ENCODE data around the gene CRYGS. TPM values are rescaled to one million over a fixed set of nuclear protein-coding genes. Genes with fewer than 3 reads are reported as not detected.

The CRYGS gene
- total RNA-seq: 1 to 10 TPM; 1.1 to 4.2 (median 2.9) TPM

GRCh38 chr3:186544281-186544680 is at the start of gene CRYGS:
CRYGS (minus strand) TSS chr3:186544380; CDS start chr3:186544326, 54 bp downstream.
- no peaks in the 10 kb centered on the region for H3K9me3 ChIP-seq
- H3K27me3 ChIP-seq: no peaks in the 10 kb centered on the region
- H3K27ac ChIP-seq: no peak within 1 kb of the TSS
- WGBS, 2 donors: 92% methylated on average over 2 of the region's 2 CpGs
- no peak within 1 kb of the TSS for H3K4me3 ChIP-seq (replicated peaks in 1 of 3)
- TF ChIP-seq POLR2A (IDR thresholded peaks at IDR 0.05): no peak
- no peak for TF ChIP-seq CTCF (IDR thresholded peaks at IDR 0.05)
- intact Hi-C loops (cut with DNase I): loop anchor here (5.0 kb wide), 2 partner anchors 287 to 562 kb away; no protein-coding TSS in a partner anchor
- peaks cover 4 to 8% of the 10 kb centered on the region in 2 donors for H3K36me3 ChIP-seq
- DNase-seq: no peak
- H3K4me1 ChIP-seq: peaks cover 0 to 3% of the 10 kb centered on the region in 2 donors

GRCh38 chr3:186593862-186594261 is 49.7 kb upstream of the CRYGS start:
- no peak for DNase-seq
- Histone ChIP-seq H3K4me1 (peaks cover 0 to 3% of the 10 kb centered on the region in 2 donors), H3K4me3 (replicated peaks in 1 of 3) (no peak overlapping the region), H3K27ac (no peak overlapping the region), H3K9me3 (no peaks in the 10 kb centered on the region), H3K36me3 (no peaks in the 10 kb centered on the region), H3K27me3 (no peaks in the 10 kb centered on the region)
- intact Hi-C loops (cut with DNase I): no loop called here
- 86 to 93% methylated on average over 3 of the region's 3 CpGs for whole genome bisulfite sequencing, 2 donors
- TF ChIP-seq POLR2A (IDR thresholded peaks at IDR 0.05) (no peak), CTCF (IDR thresholded peaks at IDR 0.05) (no peak)

GRCh38 chr3:186592682-186593081 is 48.5 kb upstream of the CRYGS start:
- DNase-seq: no peak
- no peaks in the 10 kb centered on the region for H3K9me3 ChIP-seq
- intact Hi-C loops (cut with DNase I): no loop called here
- H3K27me3 ChIP-seq: no peaks in the 10 kb centered on the region
- TF ChIP-seq POLR2A (IDR thresholded peaks at IDR 0.05): no peak
- TF ChIP-seq CTCF (IDR thresholded peaks at IDR 0.05): no peak
- H3K36me3 ChIP-seq: no peaks in the 10 kb centered on the region
- H3K27ac ChIP-seq: no peak overlapping the region
- no peaks in the 10 kb centered on the region for H3K4me1 ChIP-seq
- 91 to 93% methylated on average over 4 of the region's 4 CpGs for WGBS, 2 donors
- no peak overlapping the region for H3K4me3 ChIP-seq (replicated peaks in 1 of 3)

- intact Hi-C loops (cut with DNase I): no loop called here
- Histone ChIP-seq H3K27ac (no peak overlapping the region), H3K9me3 (no peaks in the 10 kb centered on the region), H3K36me3 (peaks cover 2 to 5% of the 10 kb centered on the region in 2 donors), H3K27me3 (no peaks in the 10 kb centered on the region), H3K4me1 (no peaks in the 10 kb centered on the region), H3K4me3 (replicated peaks in 1 of 3) (no peak overlapping the region)
- TF ChIP-seq POLR2A (IDR thresholded peaks at IDR 0.05) (no peak), CTCF (IDR thresholded peaks at IDR 0.05) (no peak)
- DNase-seq: no peak
- 82 to 84% methylated on average over 7 of the region's 7 CpGs for WGBS, 2 donors
Observed at GRCh38 chr3:186590580-186591295, 46.6 kb upstream of the CRYGS start.

GRCh38 chr3:186589856-186590579 is 45.8 kb upstream of the CRYGS start:
- no peaks in the 10 kb centered on the region for H3K9me3 ChIP-seq

More at GRCh38 chr3:186589856-186590579, 45.8 kb upstream of the CRYGS start:
- Histone ChIP-seq H3K36me3 (peaks cover 9 to 12% of the 10 kb centered on the region in 2 donors), H3K4me3 (replicated peaks in 1 of 3) (no peak overlapping the region), H3K27ac (no peak overlapping the region), H3K4me1 (no peaks in the 10 kb centered on the region), H3K27me3 (no peaks in the 10 kb centered on the region)
- TF ChIP-seq CTCF (IDR thresholded peaks at IDR 0.05) (no peak), POLR2A (IDR thresholded peaks at IDR 0.05) (no peak)
- intact Hi-C loops (cut with DNase I): no loop called here
- DNase-seq: peak in 1 of 2 donors; percentile 6
- WGBS, 2 donors: 56 to 65% methylated on average over 5 of the region's 5 CpGs

Data from thyroid gland (tissue), 4 donors.